Thoracic aorta (tissue), 2 donors: ENCODE results near the gene FAM120B. TPM values are rescaled to one million over a fixed set of nuclear protein-coding genes. Genes with fewer than 3 reads are reported as not detected.

Experiments used
- ATAC-seq: fragments of 150-250 bp; one replicate; pipeline ENCODE4 v1.8.0; 2017; ENCODE audit warnings: low read depth; ENCODE audit not compliant: insufficient number of reproducible peaks, low FRiP score
- DNase-seq: peaks from one replicate; pipeline ENCODE4 v3.0.0-alpha.2; 2020; ENCODE audit warnings: low spot score
- H3K27ac ChIP-seq, 2 donors: fragments of 200-600 bp; sonication (generic); 1 replicate in 1 of 2; 2 replicates in 1 of 2; pipeline ENCODE4 v1.5.1; 2016; ENCODE audit warnings: mild to moderate bottlenecking in 2 of 2, moderate library complexity in 2 of 2
- H3K27me3 ChIP-seq: fragments of 200-600 bp; sonication (generic); replicated peaks from 2 replicates; pipeline ENCODE4 v1.6.0; 2016; ENCODE audit warnings: mild to moderate bottlenecking; ENCODE audit not compliant: insufficient read depth
- H3K36me3 ChIP-seq: fragments of 200-600 bp; sonication (generic); one replicate; pipeline ENCODE4 v1.5.1; 2016
- H3K4me1 ChIP-seq, 2 donors: fragments of 200-600 bp; sonication (generic); 1 replicate in 1 of 2; 2 replicates in 1 of 2; pipeline versions ENCODE4 v1.5.1 to v1.6.0; 2016; ENCODE audit warnings: low read depth in 2 of 2, mild to moderate bottlenecking in 1 of 2; ENCODE audit not compliant: control insufficient read depth in 1 of 2
- H3K4me3 ChIP-seq: fragments of 200-600 bp; sonication (generic); 2 replicates; pipeline ENCODE4 v1.5.1; 2016; ENCODE audit warnings: mild to moderate bottlenecking
- H3K9me3 ChIP-seq: fragments of 200-600 bp; sonication (generic); 2 replicates; pipeline ENCODE4 v1.5.1; 2016
- CTCF ChIP-seq: fragments of 200-600 bp; sonication (generic); IDR thresholded peaks from one replicate; pipeline ENCODE4 v1.5.1; 2019; ENCODE audit warnings: antibody characterized with exemption
- total RNA-seq, 2 donors: library from RNA; depleted of rRNA; stranded (reverse); fragments of >200 nt; gene quantifications; one replicate each; pipeline versions ENCODE4 v1.1.0 to v1.2.3, GENCODE V29; 2016

The FAM120B gene
- total RNA-seq, 2 donors from 2014 or later: 21.0 to 24.1 TPM

- Histone ChIP-seq H3K36me3 (no peaks in the 10 kb centered on the region), H3K27me3 (no peaks in the 10 kb centered on the region), H3K9me3 (no peaks in the 10 kb centered on the region), H3K4me3 (no peak overlapping the region), H3K27ac (no peak overlapping the region), H3K4me1 (no peaks in the 10 kb centered on the region)
- no peak for DNase-seq
- ATAC-seq: no peak
- no peak for TF ChIP-seq CTCF
These were observed 143.5 kb downstream of the FAM120B start for GRCh38 chr6:170449835-170450753.

- no peak for DNase-seq
- Histone ChIP-seq H3K4me3 (no peak overlapping the region), H3K36me3 (no peaks in the 10 kb centered on the region), H3K9me3 (no peaks in the 10 kb centered on the region), H3K27me3 (no peaks in the 10 kb centered on the region), H3K27ac (no peak overlapping the region), H3K4me1 (no peaks in the 10 kb centered on the region)
- no peak for ATAC-seq
- no peak for TF ChIP-seq CTCF
These were observed 144.6 kb downstream of the FAM120B start for GRCh38 chr6:170450916-170451761.

- H3K36me3 ChIP-seq: no peaks in the 10 kb centered on the region
- H3K4me3 ChIP-seq: no peak overlapping the region
- no peaks in the 10 kb centered on the region for H3K27me3 ChIP-seq
- DNase-seq (no peak), ATAC-seq (no peak)
- no peak for TF ChIP-seq CTCF
- no peak overlapping the region for H3K27ac ChIP-seq
- H3K9me3 ChIP-seq: no peaks in the 10 kb centered on the region
- no peaks in the 10 kb centered on the region for H3K4me1 ChIP-seq
These were observed 145.4 kb downstream of the FAM120B start for GRCh38 chr6:170451762-170452651.

DNA sequence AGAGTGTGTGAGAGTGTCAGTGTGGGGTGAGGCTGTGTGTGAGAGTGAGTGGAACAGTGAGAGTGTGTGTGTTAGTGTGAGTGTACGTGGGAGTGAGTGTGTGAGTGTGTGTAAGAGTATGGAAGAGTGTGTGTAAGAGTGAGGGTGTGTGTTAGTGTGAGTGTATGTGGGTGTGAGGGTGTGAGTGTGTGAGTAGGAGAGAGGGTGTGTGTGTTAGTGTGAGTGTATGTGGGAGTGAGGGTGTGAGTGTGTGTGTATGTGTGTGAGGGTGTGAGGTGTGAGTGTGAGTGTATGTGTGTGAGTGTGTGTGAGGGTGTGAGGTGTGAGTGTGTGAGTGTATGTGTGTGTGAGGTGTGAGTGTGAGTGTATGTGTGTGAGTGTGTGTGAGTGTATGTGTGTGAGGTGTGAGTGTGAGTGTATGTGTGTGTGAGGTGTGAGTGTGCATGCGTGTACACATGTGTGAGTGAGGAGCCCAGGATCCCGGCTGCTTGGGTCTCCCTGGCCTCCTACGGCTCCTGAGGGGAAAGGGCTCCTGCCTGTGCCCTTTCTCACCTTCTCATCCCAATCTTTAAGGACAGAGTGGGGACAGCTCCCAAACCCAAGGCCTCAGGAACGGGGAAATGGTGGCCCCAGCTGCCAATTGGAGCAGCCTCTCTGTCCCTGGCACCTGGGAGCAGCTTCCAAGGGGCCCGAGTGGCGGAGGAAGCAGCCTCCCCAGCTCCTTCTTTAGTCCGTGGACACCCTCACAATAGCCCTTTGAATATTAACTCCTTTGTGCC is 146.4 kb downstream of the FAM120B start:
- ATAC-seq (no peak), DNase-seq (no peak)
- Histone ChIP-seq H3K27ac (no peak overlapping the region), H3K4me3 (no peak overlapping the region), H3K9me3 (no peaks in the 10 kb centered on the region), H3K36me3 (no peaks in the 10 kb centered on the region), H3K4me1 (no peaks in the 10 kb centered on the region), H3K27me3 (no peaks in the 10 kb centered on the region)
- TF ChIP-seq CTCF: no peak
